Measurements from ENCODE around the gene DUSP7.

Gene DUSP7

GRCh38 chr3:52080830-52081719, 24.7 kb upstream of the DUSP7 start:
- in situ Hi-C loops (cut with MboI; ENCODE audit: low pct_unique_long_range_greater_than_20kb, low sequenced_read_pairs, unreplicated experiment): no loop called here
- no peak for TF ChIP-seq CTCF (IDR thresholded peaks at IDR 0.05; ENCODE audit: extremely low read depth, insufficient read depth, missing control alignments)
- no peak for DNase-seq (ENCODE audit: low spot score)

DNA sequence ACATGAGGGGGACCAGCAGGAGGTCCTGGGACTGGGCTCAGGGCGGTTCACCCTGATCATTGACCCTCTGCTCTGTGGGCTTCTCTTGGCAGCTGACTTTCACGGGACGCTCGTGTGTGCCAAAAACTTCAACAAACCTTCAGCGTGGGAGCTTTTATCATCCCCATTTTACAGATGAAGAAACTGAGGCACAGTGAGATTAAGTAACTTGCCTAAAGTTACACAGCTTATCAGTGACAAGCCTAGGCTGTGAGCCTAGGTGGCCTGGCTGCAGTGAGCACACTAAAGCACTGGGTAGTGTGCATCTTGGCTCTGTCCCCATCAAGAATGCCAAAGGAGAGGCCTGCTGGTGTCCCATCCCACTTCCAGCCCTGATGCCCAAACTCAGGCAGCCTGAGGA, 23.6 kb upstream of the DUSP7 start:
- no peak for TF ChIP-seq CTCF (IDR thresholded peaks at IDR 0.05; ENCODE audit: extremely low read depth, insufficient read depth, missing control alignments)
- in situ Hi-C loops (cut with MboI; ENCODE audit: low pct_unique_long_range_greater_than_20kb, low sequenced_read_pairs, unreplicated experiment): no loop called here
- no peak for DNase-seq (ENCODE audit: low spot score)

DNA sequence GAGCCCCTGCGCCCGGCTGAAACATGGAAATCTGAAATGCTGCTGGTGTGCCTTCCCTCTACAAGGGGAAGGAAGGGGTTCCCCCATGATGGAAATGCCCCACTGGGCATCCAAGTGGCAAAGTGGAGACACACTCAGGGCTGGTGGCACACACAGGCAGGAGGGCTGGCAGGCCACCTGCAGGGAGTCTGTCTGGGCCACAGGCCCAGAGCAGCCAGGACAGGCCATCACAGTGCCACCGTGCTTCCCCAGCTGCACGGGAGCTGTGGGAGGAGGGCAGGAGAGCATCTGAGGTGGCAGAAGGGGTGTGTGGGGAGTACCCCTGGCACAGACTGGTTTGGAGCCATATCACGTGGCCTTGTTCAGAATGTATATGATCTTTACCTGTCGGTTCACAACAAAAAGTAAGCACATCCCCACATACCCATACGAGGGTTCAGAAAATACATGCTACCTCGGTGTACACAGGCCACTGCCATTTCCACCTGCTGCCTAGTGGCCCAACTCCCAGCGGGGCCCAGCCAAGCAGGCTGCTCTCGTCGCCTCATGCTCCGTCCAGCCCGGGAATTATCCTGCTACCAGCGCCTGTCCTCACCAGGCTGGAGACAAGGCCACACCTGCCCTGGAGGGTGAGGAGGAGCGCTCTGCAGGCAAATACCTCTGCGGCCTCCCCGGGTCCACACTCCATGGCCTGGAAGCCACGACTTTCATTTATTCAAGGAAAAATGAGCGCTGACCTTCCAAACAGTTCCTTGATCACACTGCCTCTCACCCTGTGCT, 22.6 kb upstream of the DUSP7 start:
- in situ Hi-C loops (cut with MboI; ENCODE audit: low pct_unique_long_range_greater_than_20kb, low sequenced_read_pairs, unreplicated experiment): no loop called here
- DNase-seq (ENCODE audit: low spot score): no peak
- no peak for TF ChIP-seq CTCF (IDR thresholded peaks at IDR 0.05; ENCODE audit: extremely low read depth, insufficient read depth, missing control alignments)

DNA sequence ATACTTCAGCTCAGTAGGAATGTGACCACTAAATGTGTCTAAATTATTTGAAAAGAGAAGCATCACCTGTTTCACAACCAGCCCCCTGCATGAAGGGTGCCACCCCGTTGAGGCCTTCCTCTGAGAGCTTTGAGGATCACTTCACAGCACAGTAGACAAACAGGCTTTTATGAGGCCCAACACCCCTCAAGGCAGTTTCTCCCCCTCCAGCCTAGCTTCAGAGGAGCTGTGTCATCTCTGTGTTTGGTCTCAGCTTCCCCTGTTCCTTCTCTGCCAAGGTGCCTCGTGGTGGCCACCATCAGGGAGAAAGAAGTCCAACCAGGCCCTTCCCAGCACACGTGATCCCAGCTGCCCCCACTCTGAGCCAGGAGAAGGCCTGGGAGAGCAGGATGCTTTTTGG, 21.6 kb upstream of the DUSP7 start:
- TF ChIP-seq CTCF (IDR thresholded peaks at IDR 0.05; ENCODE audit: extremely low read depth, insufficient read depth, missing control alignments): no peak
- DNase-seq (ENCODE audit: low spot score): no peak
- in situ Hi-C loops (cut with MboI; ENCODE audit: low pct_unique_long_range_greater_than_20kb, low sequenced_read_pairs, unreplicated experiment): no loop called here

DNA sequence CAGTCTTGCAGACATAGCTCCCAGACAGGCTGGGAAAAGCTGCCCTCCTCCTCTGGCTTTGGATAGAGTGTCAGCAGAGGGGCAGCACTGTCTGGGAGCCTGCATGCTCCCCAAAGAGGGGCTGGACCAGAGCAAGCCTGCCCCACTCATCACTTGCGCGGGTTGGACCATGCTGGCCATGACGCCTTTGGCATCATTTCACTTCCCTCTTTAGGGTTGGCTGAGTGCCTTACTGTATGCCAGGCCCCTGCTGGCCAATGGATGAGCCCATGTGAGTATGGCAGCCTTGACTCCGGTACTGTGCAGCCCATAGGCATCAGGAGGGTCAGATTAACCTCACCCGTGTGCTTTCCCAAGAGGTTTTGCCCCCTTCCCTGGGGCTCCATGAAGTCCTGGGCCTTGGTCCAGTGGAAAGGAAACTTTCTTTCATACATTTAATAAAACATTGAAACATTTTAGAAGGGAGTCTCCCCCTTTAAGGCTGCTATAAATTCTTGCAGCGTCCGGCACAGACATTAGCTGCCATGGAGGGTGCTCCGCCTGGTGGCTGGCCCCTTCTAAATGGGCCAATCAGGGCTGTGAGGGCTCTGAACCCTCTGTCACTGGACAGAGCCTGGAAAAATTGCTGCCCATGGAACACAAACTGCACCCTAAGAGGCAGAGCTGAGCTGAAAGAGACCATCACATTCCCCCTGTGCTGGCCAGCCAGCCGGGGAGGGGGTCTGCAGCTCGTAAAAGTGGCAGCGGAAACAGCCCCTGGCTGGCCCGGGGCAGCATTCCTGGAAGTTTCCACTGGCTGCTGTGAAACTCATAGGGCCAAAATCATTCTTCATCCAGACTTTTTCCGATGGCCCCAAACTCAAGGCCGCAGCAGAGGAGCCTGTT, 20.8 kb upstream of the DUSP7 start:
- no peak for DNase-seq (ENCODE audit: low spot score)
- in situ Hi-C loops (cut with MboI; ENCODE audit: low pct_unique_long_range_greater_than_20kb, low sequenced_read_pairs, unreplicated experiment): no loop called here
- no peak for TF ChIP-seq CTCF (IDR thresholded peaks at IDR 0.05; ENCODE audit: extremely low read depth, insufficient read depth, missing control alignments)

- in situ Hi-C loops (cut with MboI; ENCODE audit: low pct_unique_long_range_greater_than_20kb, low sequenced_read_pairs, unreplicated experiment): no loop called here
- DNase-seq (ENCODE audit: low spot score): no peak
- TF ChIP-seq CTCF (IDR thresholded peaks at IDR 0.05; ENCODE audit: extremely low read depth, insufficient read depth, missing control alignments): no peak
Observed at GRCh38 chr3:52073490-52073889, 17.1 kb upstream of the DUSP7 start.
